ENCODE results near the gene OSCAR.

- no peak for TF ChIP-seq CTCF (conservative IDR thresholded peaks at IDR 0.05)
- no peak for TF ChIP-seq ZFX (IDR thresholded peaks at IDR 0.05)
These were observed 26.8 kb downstream of the OSCAR start for GRCh38 chr19:54073829-54074228.
